ENCODE results near the gene TTC33. TPM values are rescaled to one million over a fixed set of nuclear protein-coding genes. Genes with fewer than 3 reads are reported as not detected.
A peak's percentile ranks its signal among the peaks of the same experiment; 100 is the strongest.

The TTC33 gene
- total and polyA plus RNA-seq, 2 of the 13 experiments (the other 11 are each of a cell fraction or from before 2014, with no cell fraction given), result 4.5 to 20.0 TPM

DNA sequence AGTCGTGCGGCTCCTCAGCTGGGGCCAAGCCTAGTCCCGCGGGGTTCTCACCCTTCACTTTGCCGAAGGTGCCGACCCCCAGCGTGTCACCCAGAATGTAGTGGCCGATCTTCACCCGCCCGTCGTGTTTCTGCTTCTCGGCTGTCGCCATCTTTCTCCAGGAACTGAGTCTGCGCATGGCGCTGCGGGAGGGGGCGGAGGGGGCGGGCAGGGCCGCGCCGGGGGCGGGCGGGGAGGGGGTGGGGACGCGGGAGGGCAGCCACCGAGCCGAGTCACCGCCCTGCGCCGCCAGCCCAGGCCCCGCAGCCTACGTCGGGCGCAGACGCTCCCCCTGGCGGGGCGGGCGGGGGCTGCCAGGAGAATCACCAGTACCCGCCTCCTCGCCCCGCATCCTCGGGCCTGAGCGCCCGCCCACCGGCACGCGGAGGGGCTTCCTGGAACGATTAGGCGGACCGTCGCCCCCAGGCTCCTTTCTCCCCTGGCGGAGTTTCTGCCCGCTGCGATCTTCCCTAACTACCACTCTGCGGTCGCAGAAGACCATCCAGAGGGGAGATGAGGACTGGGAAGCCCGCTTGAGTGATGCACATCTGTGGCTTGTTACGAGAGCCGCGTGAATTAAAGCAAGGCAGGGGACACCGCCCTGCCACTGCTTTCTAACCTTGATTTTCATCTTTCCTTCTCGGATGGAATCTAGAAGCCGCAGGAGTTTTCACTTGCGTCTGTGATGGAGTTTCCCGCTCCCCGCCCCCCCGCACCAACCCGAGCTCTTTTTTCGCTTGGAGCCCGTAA, 42.4 kb upstream of the TTC33 start, which contains the start of gene PRKAA1 (continued):
- TF ChIP-seq, protein P1, sequence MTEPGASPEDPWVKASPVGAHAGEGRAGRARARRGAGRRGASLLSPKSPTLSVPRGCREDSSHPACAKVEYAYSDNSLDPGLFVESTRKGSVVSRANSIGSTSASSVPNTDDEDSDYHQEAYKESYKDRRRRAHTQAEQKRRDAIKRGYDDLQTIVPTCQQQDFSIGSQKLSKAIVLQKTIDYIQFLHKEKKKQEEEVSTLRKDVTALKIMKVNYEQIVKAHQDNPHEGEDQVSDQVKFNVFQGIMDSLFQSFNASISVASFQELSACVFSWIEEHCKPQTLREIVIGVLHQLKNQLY (CRISPR knock-in tag; IDR thresholded peaks at IDR 0.05), result no peak
- TF ChIP-seq ZNF282 (IDR thresholded peaks at IDR 0.05; ENCODE audit: partially characterized antibody) (no peak), GATAD1 (CRISPR knock-in tag; IDR thresholded peaks at IDR 0.05) (peak; percentile 50), HMG20A (CRISPR knock-in tag; IDR thresholded peaks at IDR 0.05; ENCODE audit: borderline replicate concordance) (0 out of 2 replicates have a peak, but pooled peaks have one; percentile 21), ZNF432 (CRISPR knock-in tag; IDR thresholded peaks at IDR 0.05; ENCODE audit: borderline replicate concordance) (no peak), ZNF761 (CRISPR knock-in tag; conservative IDR thresholded peaks at IDR 0.05) (peak; percentile 68; the same call in 1 of the 2 replicates), YEATS2 (CRISPR knock-in tag; IDR thresholded peaks at IDR 0.05; ENCODE audit: borderline replicate concordance) (peak; percentile 18), ERF (CRISPR knock-in tag; IDR thresholded peaks at IDR 0.05) (0 out of 2 replicates have a peak, but pooled peaks have one; percentile 36), ETV5 (CRISPR knock-in tag; IDR thresholded peaks at IDR 0.05; ENCODE audit: borderline replicate concordance) (no peak; the same call in 1 of the 2 replicates), ZNF484 (CRISPR knock-in tag; IDR thresholded peaks at IDR 0.05; ENCODE audit: borderline replicate concordance, low read depth) (no peak), RCOR2 (CRISPR knock-in tag; IDR thresholded peaks at IDR 0.05) (peak; percentile 25; the same call in 1 of the 2 replicates), BORCS8-MEF2B (CRISPR knock-in tag; IDR thresholded peaks at IDR 0.05) (0 out of 2 replicates have a peak, but pooled peaks have one; percentile 43), YY1 (IDR thresholded peaks at IDR 0.05; ENCODE audit: insufficient read depth, insufficient replicate concordance, low read depth, low read length) (peak; percentile 90), ZNF883 (CRISPR knock-in tag; IDR thresholded peaks at IDR 0.05; ENCODE audit: not compliant biosample characterization) (peak; percentile 65), ZNF839 (CRISPR knock-in tag; IDR thresholded peaks at IDR 0.05; ENCODE audit: borderline replicate concordance) (no peak)
- TF ChIP-seq, protein P2, sequence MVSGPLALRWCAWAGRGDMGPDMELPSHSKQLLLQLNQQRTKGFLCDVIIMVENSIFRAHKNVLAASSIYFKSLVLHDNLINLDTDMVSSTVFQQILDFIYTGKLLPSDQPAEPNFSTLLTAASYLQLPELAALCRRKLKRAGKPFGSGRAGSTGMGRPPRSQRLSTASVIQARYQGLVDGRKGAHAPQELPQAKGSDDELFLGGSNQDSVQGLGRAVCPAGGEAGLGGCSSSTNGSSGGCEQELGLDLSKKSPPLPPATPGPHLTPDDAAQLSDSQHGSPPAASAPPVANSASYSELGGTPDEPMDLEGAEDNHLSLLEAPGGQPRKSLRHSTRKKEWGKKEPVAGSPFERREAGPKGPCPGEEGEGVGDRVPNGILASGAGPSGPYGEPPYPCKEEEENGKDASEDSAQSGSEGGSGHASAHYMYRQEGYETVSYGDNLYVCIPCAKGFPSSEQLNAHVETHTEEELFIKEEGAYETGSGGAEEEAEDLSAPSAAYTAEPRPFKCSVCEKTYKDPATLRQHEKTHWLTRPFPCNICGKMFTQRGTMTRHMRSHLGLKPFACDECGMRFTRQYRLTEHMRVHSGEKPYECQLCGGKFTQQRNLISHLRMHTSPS (CRISPR knock-in tag; IDR thresholded peaks at IDR 0.05; ENCODE audit: low read depth), result peak; percentile 63
- TF ChIP-seq, protein P3, sequence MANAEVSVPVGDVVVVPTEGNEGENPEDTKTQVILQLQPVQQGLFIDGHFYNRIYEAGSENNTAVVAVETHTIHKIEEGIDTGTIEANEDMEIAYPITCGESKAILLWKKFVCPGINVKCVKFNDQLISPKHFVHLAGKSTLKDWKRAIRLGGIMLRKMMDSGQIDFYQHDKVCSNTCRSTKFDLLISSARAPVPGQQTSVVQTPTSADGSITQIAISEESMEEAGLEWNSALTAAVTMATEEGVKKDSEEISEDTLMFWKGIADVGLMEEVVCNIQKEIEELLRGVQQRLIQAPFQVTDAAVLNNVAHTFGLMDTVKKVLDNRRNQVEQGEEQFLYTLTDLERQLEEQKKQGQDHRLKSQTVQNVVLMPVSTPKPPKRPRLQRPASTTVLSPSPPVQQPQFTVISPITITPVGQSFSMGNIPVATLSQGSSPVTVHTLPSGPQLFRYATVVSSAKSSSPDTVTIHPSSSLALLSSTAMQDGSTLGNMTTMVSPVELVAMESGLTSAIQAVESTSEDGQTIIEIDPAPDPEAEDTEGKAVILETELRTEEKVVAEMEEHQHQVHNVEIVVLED (CRISPR knock-in tag; IDR thresholded peaks at IDR 0.05; ENCODE audit: borderline replicate concordance), result peak; percentile 55
- TF ChIP-seq, protein P4, sequence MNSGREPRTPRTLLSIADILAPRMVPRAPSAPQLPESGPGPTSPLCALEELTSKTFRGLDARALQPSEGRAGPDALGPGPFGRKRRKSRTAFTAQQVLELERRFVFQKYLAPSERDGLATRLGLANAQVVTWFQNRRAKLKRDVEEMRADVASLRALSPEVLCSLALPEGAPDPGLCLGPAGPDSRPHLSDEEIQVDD (CRISPR knock-in tag; IDR thresholded peaks at IDR 0.05; ENCODE audit: borderline replicate concordance), result no peak
- TF ChIP-seq, protein P5, sequence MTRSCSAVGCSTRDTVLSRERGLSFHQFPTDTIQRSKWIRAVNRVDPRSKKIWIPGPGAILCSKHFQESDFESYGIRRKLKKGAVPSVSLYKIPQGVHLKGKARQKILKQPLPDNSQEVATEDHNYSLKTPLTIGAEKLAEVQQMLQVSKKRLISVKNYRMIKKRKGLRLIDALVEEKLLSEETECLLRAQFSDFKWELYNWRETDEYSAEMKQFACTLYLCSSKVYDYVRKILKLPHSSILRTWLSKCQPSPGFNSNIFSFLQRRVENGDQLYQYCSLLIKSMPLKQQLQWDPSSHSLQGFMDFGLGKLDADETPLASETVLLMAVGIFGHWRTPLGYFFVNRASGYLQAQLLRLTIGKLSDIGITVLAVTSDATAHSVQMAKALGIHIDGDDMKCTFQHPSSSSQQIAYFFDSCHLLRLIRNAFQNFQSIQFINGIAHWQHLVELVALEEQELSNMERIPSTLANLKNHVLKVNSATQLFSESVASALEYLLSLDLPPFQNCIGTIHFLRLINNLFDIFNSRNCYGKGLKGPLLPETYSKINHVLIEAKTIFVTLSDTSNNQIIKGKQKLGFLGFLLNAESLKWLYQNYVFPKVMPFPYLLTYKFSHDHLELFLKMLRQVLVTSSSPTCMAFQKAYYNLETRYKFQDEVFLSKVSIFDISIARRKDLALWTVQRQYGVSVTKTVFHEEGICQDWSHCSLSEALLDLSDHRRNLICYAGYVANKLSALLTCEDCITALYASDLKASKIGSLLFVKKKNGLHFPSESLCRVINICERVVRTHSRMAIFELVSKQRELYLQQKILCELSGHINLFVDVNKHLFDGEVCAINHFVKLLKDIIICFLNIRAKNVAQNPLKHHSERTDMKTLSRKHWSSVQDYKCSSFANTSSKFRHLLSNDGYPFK (CRISPR knock-in tag; IDR thresholded peaks at IDR 0.05; ENCODE audit: borderline replicate concordance), result peak; percentile 78; the same call in 1 of the 2 replicates
